ENCODE data around the gene LATS2.

Gene LATS2

DNA sequence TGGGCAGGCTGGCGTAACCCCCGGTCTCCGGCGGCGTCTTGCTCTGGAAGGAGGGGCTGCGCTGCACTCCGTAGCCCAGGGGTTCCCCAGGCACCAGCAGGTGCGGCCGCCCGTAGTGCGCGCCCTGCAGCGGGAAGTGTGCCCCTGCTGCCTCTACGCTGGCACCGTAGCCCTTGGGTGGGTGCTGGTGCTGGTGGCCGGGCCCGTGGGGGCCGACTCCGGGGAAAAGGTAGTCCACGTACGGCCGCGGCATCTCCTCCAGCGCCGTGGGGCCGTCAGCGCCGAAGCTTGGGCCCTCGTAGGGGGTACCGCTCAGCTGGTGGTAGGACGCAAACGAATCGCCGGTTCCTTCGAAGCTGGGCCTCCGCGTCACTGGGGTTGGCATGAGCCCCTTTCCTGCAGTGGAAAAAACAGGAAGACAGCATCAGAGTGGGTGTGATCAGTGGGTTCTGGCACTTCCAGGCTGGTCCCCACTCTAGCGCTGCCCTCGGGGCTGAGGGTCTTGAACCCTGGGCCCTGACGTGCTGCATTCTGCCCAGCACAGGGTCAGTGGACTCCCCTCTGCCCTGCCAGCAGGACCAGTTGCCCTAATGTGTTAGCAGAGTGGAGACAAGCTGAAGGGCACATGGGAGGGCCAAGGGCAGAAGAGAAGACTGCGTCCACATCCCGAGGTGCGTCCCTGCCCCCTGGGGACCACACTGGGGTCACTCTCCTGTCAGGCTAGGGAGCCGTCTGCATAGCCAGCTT, 72.3 kb downstream of the LATS2 start:
- TF ChIP-seq REST (IDR thresholded peaks at IDR 0.05; ENCODE audit: insufficient replicate concordance, low read depth) (no peak), GABPA (IDR thresholded peaks at IDR 0.05; ENCODE audit: low read depth) (no peak), CTCF (IDR thresholded peaks at IDR 0.05; ENCODE audit: insufficient read depth, low read length) (no peak), POLR2AphosphoS5 (IDR thresholded peaks at IDR 0.05; ENCODE audit: low read depth) (no peak), SPI1 (IDR thresholded peaks at IDR 0.05; ENCODE audit: borderline replicate concordance, low read depth) (no peak)
- H3K27ac ChIP-seq (replicated peaks) = no peak overlapping the region
- DNase-seq (ENCODE audit: low read depth in 1 of 2, low spot score in 1 of 2) = no peak
- no peaks in the 10 kb centered on the region for H3K27me3 ChIP-seq (ENCODE audit: insufficient read depth, poor library complexity, severe bottlenecking)
- no peak overlapping the region for H3K4me3 ChIP-seq (replicated peaks; ENCODE audit: insufficient read depth, low read length)

GRCh38 chr13:20988033-20988908, 73.1 kb downstream of the LATS2 start:
- no peak for DNase-seq (ENCODE audit: low read depth in 1 of 2, low spot score in 1 of 2)
- Histone ChIP-seq H3K4me3 (replicated peaks; ENCODE audit: insufficient read depth, low read length) (no peak overlapping the region), H3K27me3 (ENCODE audit: insufficient read depth, poor library complexity, severe bottlenecking) (no peaks in the 10 kb centered on the region), H3K27ac (replicated peaks) (no peak overlapping the region)
- TF ChIP-seq GABPA (IDR thresholded peaks at IDR 0.05; ENCODE audit: low read depth) (no peak), POLR2AphosphoS5 (IDR thresholded peaks at IDR 0.05; ENCODE audit: low read depth) (no peak), CTCF (IDR thresholded peaks at IDR 0.05; ENCODE audit: insufficient read depth, low read length) (no peak), SPI1 (IDR thresholded peaks at IDR 0.05; ENCODE audit: borderline replicate concordance, low read depth) (no peak), REST (IDR thresholded peaks at IDR 0.05; ENCODE audit: insufficient replicate concordance, low read depth) (no peak)

DNA sequence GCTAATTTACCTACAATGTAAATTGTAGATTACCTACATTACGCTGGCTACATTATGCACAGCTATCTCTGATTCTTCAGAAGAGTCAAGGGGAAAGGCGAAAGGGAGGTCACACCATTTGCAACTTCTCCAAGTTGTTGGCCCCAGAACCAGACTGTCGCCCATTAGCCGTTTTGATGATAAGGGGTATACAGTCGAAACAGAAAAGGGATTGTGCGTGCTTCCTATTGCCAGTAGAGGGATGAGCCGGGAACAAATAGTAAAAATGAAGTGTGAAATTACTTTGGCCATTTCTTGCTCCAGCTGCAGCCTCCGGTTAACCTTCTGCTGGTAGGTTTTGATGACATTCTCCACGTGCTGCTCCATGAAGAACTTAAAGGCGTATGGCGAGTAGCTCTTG, 73.8 kb downstream of the LATS2 start:
- TF ChIP-seq POLR2AphosphoS5 (IDR thresholded peaks at IDR 0.05; ENCODE audit: low read depth) (no peak), GABPA (IDR thresholded peaks at IDR 0.05; ENCODE audit: low read depth) (no peak), REST (IDR thresholded peaks at IDR 0.05; ENCODE audit: insufficient replicate concordance, low read depth) (no peak), CTCF (IDR thresholded peaks at IDR 0.05; ENCODE audit: insufficient read depth, low read length) (no peak), SPI1 (IDR thresholded peaks at IDR 0.05; ENCODE audit: borderline replicate concordance, low read depth) (no peak)
- Histone ChIP-seq H3K27ac (replicated peaks) (no peak overlapping the region), H3K27me3 (ENCODE audit: insufficient read depth, poor library complexity, severe bottlenecking) (no peaks in the 10 kb centered on the region), H3K4me3 (replicated peaks; ENCODE audit: insufficient read depth, low read length) (no peak overlapping the region)
- DNase-seq (ENCODE audit: low read depth in 1 of 2, low spot score in 1 of 2) = no peak
